GM21717 (cell line): ENCODE data around the gene ASCL2.

Experiments used
- ATAC-seq: cut with Tn5 transposase; IDR thresholded peaks from one replicate; pipeline ENCODE4 v1.9.1; 2021; ENCODE audit warnings: mild to moderate bottlenecking, moderate library complexity; ENCODE audit not compliant: unreplicated experiment

ASCL2 gene

GRCh38 chr11:2263071-2263565 is 7.3 kb downstream of the ASCL2 start:
- no peak for ATAC-seq

DNA sequence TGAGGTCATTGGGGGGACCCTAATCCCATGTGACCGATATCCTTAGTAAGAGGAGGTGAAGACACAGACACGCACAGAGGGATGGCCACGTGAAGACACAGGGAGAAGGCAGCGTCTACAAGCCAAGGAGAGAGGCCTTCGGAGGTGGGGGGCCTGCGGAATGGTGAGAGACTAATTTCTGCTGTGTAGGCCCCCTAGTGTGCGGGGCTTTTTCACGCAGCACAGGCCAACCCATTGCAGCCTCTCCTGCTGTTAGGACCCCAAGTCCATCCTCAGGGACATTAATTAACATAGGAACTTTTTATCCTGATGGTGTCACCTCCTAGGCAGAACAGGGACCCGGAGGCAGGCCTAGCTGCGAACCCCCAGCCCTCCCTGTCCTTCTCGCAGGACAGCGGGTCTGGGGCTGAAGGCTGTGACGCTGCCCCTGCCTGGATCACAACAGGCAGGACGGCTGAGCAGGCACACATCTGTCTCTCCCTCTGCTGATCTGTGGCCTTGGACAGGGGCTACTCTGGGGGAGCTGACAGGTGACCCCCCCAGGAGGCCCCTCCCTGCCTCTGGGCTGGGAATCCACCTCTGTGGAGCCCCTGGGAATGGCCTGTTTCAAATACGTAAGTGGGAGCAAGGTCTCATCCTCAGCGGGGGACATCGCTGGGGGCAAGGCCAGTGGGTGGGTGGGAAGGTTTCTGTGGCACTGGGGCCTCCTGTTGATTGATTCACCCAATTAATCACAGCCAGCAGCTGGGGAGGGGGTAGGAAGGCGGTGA is 7.9 kb downstream of the ASCL2 start:
- no peak for ATAC-seq

DNA sequence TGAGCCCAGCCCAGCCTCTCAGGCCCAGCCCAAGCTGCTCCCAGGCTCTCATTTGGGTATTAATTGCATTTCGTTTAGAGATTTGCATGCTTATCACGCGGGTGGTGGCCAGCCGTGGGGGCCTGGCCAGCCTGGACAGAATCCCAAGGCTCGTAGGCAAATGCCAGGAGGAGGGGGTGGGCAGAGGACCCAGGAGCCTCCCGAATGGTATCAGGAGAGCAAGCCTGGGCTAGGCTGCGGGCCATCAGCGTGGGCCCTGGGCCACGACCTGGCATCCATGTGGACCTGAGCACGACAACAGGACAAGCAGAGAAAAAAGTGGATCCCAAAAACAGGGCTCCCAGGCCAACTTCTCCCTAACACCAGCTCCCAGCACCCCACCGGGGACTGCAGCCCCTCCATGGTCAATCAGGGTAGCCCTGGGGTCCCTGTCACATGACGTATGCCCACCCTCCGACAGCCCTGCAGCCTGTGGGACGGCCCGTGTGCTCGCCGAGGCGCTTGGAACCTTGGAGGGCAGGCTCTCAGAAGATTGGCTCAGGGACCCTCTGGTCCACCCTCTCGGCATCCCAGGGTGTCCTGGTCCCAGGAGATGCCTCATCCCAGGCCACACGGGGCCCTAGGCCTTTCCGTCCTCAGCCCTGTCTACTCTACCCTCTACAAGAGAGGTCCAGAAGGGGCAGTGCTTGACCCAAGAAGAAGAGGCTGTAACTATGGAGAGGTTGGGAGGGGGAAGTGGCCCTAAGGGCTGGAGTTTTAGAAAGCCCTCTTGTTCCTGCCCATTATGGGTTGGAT is 8.8 kb downstream of the ASCL2 start:
- ATAC-seq: no peak

DNA sequence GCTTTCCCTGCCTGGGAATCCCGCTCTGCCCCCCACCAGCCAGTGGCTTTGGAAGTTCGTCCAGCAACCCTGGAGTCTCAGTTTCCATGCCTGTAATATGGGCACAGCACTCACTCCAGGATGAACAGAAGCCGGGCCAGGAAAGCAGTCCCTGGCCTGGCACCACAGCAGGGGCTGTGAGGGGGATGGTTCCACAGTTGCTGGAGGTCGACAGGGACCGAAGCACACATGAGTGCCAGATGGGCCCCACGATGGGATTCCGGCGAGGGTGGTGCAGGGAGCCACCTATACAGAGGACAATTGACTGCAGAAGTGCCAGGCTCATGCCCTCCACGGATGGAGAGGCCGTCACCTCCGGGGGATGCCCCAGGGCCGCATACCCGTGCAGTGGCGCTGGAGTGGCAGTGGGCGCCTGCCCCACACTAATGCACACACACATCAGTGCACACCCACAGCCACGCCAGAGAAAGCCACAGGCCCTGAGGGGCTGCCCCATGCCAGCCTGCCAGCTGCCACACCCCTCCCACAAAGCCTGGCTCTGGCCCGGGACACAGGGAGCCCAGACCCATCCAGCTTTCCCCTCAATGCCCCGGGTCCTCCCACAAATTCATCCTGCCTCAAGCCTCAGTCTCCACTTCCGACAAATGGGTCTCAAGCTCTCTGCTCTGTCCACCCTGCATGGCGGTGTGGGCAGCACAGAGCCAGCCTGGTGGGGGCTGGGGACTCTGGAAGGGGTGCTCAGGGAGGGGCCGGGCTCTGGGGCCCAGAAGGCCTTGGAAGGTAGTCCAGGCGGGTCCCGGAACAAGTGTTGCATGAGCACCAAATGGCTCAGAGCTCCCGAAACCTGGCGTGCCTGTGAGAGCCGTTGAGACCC is 9.7 kb downstream of the ASCL2 start:
- ATAC-seq: no peak

- ATAC-seq: no peak
Observed at GRCh38 chr11:2259897-2260451, 10.4 kb downstream of the ASCL2 start.

DNA sequence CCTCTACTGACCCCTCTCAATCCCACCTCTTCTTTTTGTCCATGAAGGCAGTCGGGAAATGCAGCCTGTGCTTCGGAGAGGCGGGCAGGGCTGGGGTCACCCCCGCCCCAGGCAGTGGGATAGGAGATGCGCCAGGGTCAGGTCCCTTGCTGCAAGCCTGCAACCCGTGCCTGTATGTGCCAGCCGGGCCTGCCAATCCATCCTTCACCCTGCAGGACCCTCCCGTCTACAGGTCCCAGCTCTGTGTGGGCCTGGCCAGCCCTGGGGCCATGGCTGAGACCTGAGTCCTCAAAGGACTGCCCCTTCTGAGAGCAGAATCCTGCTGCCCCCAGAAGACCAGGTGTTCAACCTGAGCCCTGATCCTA is 10.9 kb downstream of the ASCL2 start:
- ATAC-seq: no peak

GRCh38 chr11:2258501-2259465 is 11.6 kb downstream of the ASCL2 start:
- no peak for ATAC-seq

GRCh38 chr11:2256951-2257700 is 13.3 kb downstream of the ASCL2 start:
- ATAC-seq: no peak

- no peak for ATAC-seq
Observed at GRCh38 chr11:2256293-2256913, 14.0 kb downstream of the ASCL2 start.

DNA sequence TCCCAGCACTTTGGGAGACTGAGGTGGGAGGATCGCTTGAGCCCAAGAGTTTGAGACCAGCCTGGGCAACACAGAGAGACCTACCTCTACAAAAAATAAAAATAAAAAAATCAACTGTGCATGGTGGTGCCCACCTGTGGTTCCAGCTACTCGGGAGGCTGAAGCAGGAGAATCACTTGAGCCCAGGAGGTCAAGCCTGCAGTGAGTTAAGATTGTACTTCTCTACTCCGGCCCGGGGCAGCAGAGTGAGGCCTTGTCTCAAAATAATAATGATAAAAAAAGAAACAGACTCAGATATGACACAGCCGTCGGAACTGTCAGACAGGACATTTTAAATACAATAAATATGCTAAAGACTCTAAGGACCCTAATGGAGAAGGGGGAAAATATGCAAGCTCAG is 18.4 kb downstream of the ASCL2 start:
- ATAC-seq: no peak

DNA sequence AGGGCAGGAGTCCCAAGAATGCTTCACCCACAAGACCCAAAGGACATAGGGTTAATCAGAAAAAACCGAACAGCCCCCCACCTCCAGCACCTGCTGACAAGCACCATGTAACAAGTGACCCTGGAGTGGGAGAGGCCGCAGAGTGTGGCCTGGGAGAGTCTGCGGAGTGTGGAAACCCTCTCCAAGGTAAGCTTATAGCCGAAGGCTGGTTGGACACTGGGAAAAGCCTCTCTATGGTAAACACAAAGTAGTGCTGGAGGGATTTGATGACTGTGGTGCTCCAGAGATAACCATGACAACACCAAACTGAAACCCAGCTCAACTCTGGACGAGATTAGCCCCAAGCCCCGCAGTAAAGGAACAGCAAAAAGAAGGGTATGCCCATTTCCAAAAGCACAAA is 19.2 kb downstream of the ASCL2 start:
- no peak for ATAC-seq

GRCh38 chr11:2250485-2250884 is 19.9 kb downstream of the ASCL2 start:
- ATAC-seq: no peak

- no peak for ATAC-seq
Observed at GRCh38 chr11:2250041-2250440, 20.3 kb downstream of the ASCL2 start.

DNA sequence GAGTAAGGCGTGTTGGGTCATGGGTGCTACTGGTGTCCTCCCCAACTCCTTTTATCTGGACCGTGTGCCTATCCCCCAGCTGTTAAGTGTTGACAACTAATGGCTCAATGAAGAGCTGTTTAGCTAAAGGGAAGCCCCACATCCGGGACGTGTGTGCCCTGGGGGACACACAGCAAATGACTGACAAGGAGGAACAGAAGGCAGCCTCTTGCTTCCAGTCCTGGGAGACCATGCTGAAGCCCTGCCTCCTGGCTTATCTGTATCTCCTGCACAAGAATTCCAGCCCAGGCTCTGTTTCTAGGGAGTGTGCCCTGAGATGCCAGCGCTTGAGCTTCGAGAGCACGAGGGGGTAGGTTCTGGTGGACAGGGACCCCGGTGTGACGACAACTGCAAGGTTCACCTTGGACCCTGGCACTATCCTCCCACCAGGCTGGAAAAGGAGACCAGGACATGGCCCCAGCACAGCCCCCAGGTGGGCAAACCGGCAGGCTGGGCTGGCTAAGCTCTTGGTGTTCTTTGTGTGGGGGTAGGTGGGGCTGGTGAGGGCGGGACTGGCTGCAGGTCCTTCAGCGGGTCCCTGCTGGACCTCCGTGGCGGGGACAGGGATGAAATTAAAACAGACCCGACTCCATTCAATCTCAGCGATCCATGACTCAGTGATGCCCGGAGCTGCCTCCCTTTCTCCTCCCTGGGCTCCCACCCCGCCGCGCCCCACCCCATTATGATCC is 21.0 kb downstream of the ASCL2 start:
- no peak for ATAC-seq

- ATAC-seq: no peak
Observed at GRCh38 chr11:2248762-2249161, 21.6 kb downstream of the ASCL2 start.

GRCh38 chr11:2248242-2248641 is 22.1 kb downstream of the ASCL2 start:
- no peak for ATAC-seq

DNA sequence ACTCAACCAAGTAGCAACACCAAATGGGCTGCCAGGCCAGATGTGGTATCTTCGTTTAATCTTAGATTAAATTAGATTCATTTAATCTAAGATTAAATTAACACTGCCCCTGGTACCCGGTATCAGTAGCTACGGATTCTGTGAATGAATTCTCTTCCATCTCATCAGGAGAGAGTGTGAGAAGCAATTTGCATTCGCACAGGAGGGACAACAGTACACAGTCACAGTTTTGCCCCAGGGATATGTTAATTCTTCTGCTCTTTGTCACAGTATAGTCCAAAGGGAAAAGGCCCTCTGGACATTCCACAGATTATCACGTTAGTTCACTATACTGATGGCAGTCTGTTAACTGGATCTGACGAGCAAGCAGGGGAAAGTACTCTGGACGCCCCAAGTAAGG is 22.9 kb downstream of the ASCL2 start:
- no peak for ATAC-seq

- no peak for ATAC-seq
Observed at GRCh38 chr11:2240834-2241233, 29.6 kb downstream of the ASCL2 start.
